KG1 (cell line): ENCODE data around the gene LYPD6B.

Experiments used
- DNase-seq: peaks from one replicate; lab custom pipeline; 2025; lab: John Stamatoyannopoulos, UW

LYPD6B gene

GRCh38 chr2:149122516-149122915 lies 84.0 kb downstream of the LYPD6B start:
- no peak for DNase-seq

- DNase-seq: no peak
These were observed 86.7 kb downstream of the LYPD6B start for GRCh38 chr2:149125031-149125725.

- no peak for DNase-seq
These were observed 90.9 kb downstream of the LYPD6B start for GRCh38 chr2:149129433-149129832.

GRCh38 chr2:149132339-149132738 lies 93.8 kb downstream of the LYPD6B start:
- DNase-seq: no peak

- DNase-seq: no peak
These were observed 94.4 kb downstream of the LYPD6B start for GRCh38 chr2:149132901-149133300.

- no peak for DNase-seq
These were observed 95.9 kb downstream of the LYPD6B start for GRCh38 chr2:149134335-149134923.

- no peak for DNase-seq
These were observed 97.6 kb downstream of the LYPD6B start for GRCh38 chr2:149136111-149136510.

- no peak for DNase-seq
These were observed 102.5 kb downstream of the LYPD6B start for GRCh38 chr2:149141046-149141445.

GRCh38 chr2:149143734-149144133 lies 105.2 kb downstream of the LYPD6B start:
- no peak for DNase-seq

- DNase-seq: no peak
These were observed 107.1 kb downstream of the LYPD6B start for GRCh38 chr2:149145314-149146295.

- DNase-seq: no peak
These were observed 108.4 kb downstream of the LYPD6B start for GRCh38 chr2:149146876-149147275.

GRCh38 chr2:149148194-149149006 lies 109.9 kb downstream of the LYPD6B start:
- DNase-seq: no peak

- DNase-seq: no peak
These were observed 110.5 kb downstream of the LYPD6B start for GRCh38 chr2:149149007-149149297.

GRCh38 chr2:149152469-149152953 lies 114.0 kb downstream of the LYPD6B start:
- DNase-seq: no peak

- no peak for DNase-seq
These were observed 116.9 kb downstream of the LYPD6B start for GRCh38 chr2:149155196-149155969.

GRCh38 chr2:149155988-149156387 lies 117.5 kb downstream of the LYPD6B start:
- no peak for DNase-seq

- DNase-seq: no peak
These were observed 118.7 kb downstream of the LYPD6B start for GRCh38 chr2:149156971-149157740.

- no peak for DNase-seq
These were observed 120.5 kb downstream of the LYPD6B start for GRCh38 chr2:149158957-149159356.

- DNase-seq: no peak
These were observed 121.7 kb downstream of the LYPD6B start for GRCh38 chr2:149160195-149160594.

- DNase-seq: no peak
These were observed 122.3 kb downstream of the LYPD6B start for GRCh38 chr2:149160701-149161217.
